ENCODE data around the gene GDPD2.
"Not testable (repeated sequence)": the region's sequence is repeated elsewhere in the genome, so short reads cannot be mapped to it uniquely, and the experiment has no call there.

The GDPD2 gene, protein sequence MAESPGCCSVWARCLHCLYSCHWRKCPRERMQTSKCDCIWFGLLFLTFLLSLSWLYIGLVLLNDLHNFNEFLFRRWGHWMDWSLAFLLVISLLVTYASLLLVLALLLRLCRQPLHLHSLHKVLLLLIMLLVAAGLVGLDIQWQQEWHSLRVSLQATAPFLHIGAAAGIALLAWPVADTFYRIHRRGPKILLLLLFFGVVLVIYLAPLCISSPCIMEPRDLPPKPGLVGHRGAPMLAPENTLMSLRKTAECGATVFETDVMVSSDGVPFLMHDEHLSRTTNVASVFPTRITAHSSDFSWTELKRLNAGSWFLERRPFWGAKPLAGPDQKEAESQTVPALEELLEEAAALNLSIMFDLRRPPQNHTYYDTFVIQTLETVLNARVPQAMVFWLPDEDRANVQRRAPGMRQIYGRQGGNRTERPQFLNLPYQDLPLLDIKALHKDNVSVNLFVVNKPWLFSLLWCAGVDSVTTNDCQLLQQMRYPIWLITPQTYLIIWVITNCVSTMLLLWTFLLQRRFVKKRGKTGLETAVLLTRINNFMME

DNA sequence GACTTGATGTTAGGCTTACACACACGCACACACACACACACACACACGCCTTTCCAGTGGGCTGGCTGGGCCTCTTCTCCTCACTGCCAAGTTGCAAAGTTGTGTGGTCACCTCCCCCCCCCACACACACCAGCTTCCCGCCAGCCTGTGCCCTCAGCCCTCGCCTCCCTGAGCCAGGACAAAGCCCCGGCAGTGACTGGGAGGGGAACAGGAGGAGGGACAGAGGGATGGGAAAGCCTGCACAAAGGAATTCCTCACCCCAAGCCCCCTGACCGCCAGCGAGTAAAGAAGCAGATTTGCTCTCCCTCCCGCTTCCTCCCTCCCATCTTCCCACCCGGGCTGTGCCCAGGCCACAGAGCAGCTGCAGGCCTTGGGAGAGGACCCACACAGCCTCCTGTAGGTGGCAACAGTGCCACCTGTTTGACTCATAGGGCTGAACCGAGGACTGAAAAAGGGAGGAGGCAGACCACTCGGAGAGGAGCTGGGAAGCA, at the start of gene GDPD2:
Gene GDPD2, plus strand, starts transcription at position 464 of the 491 bp plus-strand sequence. CDS start 1,671 bp downstream, outside the sequence.
- in situ Hi-C loops (cut with MboI; ENCODE audit: low sequenced_read_pairs), result no loop called here

DNA sequence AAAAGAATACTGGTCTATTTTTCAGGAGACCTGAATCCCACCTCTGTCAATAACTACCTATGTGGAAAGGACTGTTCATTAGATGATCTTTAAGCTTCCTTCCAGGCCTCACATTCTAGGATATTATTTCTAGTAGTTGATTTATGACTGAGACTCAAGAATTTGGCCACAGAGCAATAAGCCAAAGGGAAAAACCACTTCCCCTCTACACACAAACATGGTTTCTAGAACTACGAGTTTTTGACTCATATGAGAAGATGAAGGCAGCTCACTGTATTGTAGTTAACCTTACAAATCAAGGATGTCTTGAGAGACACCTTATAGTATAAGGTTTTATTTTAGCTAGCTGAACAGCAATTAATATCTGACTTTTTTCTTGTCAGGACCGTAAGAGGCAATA, 36.9 kb upstream of the GDPD2 start:
- in situ Hi-C loops (cut with MboI; ENCODE audit: low sequenced_read_pairs), result no loop called here

DNA sequence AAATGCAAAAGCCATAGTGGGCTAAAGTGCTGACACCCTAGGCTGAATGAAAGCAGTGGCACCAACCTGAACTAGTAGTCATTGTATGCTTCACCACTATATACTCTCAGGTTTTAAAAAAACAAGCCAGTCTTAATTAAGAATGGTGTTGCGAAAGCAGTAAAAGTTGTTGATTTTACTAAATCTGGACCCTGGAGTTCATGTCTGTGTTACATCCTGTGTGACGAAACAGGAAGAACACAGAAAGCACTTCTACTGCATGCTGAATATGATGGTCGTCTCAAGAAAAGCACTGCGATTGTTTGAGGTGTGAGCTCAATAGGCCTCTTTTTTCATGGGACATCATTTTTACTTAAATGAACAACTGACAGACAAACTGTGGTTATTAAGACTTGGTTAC, 24.2 kb upstream of the GDPD2 start:
- in situ Hi-C loops (cut with MboI; ENCODE audit: low sequenced_read_pairs), result no loop called here

DNA sequence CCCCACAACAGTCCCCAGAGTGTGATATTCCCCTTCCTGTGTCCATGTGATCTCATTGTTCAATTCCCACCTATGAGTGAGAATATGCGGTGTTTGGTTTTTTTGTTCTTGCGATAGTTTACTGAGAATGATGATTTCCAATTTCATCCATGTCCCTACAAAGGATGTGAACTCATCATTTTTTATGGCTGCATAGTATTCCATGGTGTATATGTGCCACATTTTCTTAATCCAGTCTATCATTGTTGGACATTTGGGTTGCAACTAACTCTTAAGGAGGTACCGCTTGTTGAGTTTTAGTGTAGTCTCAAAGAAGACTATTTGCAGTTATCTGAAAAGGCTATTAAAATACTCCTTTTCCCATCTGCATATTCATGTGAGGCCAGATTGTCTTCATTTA, 22.9 kb upstream of the GDPD2 start:
- in situ Hi-C loops (cut with MboI; ENCODE audit: low sequenced_read_pairs), result not testable (repeated sequence)

DNA sequence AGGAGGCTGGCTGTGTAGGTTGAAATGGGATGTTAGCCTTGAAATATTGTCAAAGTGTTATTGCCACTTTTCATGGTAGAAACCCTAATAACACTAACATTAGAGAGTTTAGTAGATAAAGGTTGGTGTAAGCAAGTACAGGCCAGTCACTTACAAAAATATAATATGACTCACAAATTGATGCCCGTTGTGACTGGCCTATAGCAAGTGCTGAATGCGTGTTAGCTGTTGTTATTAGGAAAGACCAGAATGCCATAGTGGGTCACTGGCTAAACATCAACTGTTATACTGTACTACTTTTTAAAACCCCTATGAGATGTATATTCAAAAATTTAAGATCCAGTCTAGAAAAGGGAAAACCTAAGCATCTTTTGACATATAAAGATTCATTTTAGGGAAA, 20.4 kb upstream of the GDPD2 start:
- in situ Hi-C loops (cut with MboI; ENCODE audit: low sequenced_read_pairs), result no loop called here

DNA sequence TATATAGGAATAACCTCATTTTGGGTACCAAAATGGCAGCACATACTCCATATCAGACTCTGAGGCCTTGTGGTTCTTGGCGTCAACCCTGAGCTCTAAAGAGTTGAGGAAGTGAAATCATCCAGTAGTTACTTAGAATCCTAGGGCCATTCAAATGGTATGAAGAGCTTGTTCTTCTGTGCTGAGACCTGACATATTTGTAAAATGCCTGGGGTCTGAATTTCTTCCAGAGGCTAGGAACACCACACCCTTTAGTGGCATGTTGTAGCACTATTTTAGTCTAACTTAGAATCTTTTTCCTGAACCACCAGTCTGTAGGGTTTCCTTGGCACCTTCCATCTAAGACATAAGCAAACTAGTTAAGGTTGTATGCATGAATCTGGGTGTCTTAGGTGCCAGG, 18.1 kb upstream of the GDPD2 start:
- in situ Hi-C loops (cut with MboI; ENCODE audit: low sequenced_read_pairs), result no loop called here

DNA sequence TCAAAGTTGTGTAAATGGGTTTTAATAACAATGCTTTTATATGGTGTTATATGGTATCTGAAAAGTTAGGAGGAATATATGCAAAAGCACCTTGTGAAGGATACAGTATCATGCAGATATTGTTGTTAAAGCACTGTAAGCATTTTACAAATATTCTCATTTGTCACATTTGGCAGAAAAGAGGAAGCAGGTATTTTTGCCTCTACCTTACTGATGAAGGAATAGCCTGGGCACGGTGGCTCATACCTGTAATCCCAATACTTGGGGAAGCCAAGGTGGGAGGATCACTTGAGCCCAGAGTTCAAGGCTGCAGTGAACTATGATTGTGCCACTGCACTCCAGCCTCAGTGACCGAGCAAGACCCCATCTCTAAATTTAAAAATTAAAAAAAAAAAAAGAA, 12.2 kb upstream of the GDPD2 start:
- in situ Hi-C loops (cut with MboI; ENCODE audit: low sequenced_read_pairs), result no loop called here

DNA sequence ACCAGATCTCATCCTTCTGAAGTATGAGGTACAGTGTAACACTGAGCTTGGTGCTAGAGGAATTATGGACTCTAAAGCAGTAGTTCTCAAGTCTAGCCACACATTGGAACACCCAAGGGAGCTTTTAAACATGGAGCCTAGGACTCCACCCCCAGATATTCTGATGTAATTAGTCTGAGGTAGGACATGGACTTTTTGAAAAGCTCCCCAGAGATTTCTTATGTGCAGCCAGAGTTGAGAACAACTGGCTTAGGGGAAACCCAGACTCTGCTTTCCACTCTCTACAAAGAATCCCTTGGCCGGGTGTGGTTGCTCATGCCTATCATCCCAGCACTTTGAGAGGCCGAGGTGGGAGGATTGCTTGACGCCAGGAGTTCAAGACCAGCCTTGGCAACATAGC, 11.6 kb upstream of the GDPD2 start:
- in situ Hi-C loops (cut with MboI; ENCODE audit: low sequenced_read_pairs), result no loop called here

DNA sequence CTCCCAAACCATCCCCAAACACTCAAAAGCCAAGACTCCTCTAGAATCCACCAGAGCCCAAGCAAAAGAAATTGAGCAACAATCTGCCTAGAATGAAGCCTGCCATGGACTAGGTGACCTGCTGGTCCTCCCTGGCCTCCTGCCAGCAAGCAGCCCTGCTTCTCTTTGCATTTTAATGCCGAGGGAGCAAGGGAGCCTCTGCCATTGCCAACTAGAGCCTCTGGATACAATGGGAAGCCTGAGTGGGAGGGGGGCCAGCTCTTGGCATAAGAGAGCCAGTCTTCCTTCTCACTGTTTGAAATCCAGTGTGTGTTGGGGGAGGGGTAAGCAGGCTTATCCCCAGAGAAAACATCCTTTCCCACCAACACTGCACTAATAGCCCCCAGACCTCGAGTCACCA, 1.5 kb upstream of the GDPD2 start:
- in situ Hi-C loops (cut with MboI; ENCODE audit: low sequenced_read_pairs), result no loop called here

DNA sequence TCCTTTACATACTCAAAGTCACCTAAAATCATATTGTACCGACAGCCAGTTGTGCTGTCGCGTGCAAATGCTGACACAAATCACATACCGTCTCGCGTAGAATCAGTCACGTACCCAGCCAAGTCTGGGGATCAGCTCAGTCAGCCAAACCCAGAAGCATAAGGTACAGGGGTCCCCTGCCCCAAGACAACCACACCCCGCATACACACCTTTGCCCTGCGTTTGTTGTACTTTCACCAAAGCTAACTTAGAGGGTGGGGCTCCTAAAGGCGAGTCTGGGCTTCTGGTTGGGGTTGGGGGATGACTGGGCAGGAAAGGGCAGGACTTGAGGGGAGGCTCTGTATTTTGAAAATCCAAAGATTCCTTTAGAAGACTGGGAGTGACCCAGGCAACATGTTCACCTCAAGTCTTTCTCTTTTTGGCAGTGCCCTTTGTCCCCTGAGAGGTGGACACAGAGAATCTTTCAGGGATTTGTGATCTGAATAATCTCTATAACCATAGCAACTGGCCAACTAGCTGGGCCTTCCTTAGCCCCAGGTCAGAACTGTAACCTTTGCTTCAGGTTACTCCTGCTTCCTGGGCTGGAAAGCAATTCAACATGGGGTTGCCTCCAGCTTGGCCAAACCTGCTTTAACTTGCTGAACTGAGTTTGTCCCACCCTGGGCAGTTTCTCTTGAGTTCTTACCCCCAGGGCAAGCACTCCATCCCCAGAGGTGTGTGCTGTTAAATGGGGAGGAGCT, 992 bp downstream of the GDPD2 start:
- in situ Hi-C loops (cut with MboI; ENCODE audit: low sequenced_read_pairs), result no loop called here

DNA sequence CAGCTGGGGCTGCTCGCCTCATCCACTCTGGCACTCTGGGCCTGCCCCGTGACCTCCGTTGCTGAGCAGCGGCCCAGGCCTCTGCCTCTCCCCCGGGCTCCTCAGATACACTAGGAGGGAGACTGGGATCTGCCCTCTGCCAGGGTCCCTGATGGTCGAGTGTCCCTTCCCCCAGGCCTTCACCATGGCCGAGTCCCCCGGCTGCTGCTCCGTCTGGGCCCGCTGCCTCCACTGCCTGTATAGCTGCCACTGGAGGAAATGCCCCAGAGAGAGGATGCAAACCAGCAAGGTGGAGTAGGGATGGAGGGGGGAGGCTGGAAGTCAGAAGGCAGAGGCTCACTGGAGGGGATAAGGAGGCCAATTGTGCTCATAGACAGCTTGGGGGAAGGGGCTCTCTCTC, 1.7 kb downstream of the GDPD2 start:
- in situ Hi-C loops (cut with MboI; ENCODE audit: low sequenced_read_pairs), result no loop called here

DNA sequence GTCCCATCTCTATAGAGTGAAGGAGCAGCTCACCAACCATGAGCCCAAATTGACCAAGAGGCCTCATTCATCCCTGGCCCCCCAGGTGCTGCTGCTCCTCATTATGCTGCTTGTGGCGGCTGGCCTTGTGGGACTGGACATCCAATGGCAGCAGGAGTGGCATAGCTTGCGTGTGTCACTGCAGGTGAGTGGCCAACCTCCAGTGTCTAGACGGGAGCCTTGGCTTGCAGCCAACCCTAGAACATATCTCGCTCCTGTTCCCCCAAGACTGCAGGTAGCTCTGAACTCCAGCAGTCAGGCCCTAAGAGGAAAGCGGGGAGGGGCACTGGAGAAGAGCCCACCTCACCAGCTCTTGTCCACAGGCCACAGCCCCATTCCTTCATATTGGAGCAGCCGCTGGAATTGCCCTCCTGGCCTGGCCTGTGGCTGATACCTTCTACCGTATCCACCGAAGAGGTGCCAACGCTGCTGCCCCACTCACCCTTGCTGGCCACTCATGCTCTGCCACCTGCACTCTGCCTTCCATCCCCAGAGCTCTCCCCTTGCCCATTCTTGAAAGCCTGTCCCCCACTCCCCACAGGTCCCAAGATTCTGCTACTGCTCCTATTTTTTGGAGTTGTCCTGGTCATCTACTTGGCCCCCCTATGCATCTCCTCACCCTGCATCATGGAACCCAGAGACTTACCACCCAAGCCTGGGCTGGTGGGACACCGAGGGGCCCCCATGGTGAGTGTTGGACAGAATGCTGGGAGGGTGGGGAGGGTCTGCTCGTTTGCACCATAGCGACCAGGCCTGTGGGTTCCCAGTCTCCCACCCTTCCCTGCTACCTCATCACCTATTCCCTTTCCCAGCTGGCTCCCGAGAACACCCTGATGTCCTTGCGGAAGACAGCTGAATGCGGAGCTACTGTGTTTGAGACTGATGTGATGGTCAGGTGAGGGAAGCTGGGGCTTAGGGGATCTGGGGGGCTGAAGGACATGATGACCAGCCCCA, 3.5 kb downstream of the GDPD2 start:
- in situ Hi-C loops (cut with MboI; ENCODE audit: low sequenced_read_pairs), result no loop called here

DNA sequence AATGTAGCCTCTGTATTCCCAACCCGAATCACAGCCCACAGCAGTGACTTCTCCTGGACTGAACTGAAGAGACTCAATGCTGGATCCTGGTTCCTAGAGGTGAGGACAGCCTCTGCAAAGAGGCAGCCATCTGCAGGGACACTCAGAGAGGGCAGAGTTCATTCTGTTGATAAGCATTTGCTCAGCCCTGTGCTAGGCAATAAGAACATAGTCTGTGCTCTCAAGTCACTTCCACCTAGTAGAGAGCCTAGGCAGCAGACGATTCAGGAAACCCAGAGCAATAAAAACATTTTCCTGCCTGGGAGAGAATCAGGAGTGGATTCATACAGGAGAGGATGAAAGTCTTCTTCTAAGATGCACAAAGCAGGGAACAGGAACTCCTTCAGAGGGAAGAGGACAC, 4.3 kb downstream of the GDPD2 start:
- in situ Hi-C loops (cut with MboI; ENCODE audit: low sequenced_read_pairs), result no loop called here

DNA sequence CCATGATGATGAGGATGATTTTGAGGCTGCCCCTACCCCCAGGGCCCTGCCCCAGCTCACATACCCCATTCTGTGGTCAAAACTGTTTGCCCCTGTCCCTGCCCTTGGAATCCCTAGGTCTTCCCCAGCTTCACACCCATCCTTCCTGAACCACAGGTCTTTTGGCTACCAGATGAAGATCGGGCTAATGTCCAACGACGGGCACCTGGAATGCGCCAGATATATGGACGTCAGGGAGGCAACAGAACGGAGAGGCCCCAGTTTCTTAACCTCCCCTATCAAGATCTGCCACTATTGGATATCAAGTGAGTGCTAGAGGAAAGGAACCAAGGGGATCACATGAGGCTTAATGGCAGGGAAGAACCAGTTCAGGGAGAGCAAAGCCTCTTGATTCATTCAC, 6.6 kb downstream of the GDPD2 start:
- in situ Hi-C loops (cut with MboI; ENCODE audit: low sequenced_read_pairs), result no loop called here

DNA sequence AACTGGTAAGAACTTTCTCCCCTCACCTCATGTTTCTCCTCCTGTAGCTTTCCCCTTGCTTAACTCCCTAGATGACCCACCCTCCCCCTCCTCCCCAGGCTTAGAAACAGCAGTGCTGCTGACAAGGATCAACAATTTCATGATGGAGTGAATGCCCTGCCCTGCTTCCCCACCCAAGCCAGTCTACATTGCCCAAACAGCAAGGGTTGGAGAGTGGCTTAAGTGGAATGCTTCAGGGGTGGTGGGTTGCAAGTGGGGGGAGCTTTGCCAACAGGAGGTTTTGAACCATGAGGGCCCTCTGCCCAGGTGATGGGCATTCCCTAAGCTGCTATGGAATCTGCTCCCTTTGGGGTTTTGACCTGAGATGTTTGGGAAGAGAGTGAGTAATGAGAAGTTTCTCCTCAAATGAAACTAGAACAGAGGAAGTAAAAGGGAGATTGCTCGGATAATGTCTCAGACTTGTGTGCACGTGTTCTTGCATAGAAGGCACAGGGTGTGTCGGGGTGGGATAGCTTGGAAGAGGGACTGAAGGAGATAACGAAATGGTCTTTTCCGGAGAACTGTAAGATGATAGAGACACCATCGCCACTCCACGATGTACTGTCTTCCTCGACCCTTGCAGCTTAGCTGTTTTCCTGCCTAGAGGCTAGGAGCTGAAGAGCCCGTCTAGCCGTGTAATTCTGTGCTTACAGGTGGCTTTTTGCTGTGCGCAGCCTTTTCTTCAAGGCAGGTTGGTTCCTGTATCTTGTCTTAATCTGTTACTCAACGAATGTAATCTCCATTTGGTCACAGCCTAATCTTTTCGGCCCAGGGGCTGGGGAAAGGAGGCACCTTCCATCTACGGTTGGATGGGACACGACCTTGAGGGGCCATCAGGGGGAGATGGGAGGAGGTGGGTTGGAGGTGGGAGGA, 10.1 kb downstream of the GDPD2 start:
- in situ Hi-C loops (cut with MboI; ENCODE audit: low sequenced_read_pairs), result no loop called here

DNA sequence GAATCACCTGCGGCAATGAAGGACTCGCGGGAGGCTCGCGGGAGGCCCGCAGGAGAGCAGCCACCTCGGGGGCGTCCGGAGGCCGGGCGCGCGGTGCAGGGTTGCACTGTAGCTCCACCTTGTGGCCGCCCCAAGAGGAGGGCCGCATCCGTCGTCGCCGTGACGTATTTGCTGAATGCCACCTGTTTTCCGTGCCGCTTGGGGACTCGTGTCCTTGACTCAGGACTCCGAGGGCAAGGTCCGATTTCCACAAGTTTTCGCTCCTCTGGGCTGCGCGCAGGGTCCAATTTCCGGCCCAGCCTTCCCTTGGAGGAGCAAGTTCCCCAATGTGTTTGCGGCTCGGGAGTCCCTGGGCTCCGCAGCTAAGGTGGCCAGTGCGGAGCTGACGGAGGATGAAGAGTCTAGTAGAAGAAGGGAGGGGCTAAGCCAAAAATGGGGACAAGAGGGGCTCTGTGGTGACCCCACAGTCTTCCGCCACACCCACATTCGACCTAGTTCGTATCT, 10.8 kb downstream of the GDPD2 start:
- in situ Hi-C loops (cut with MboI; ENCODE audit: low sequenced_read_pairs), result no loop called here

DNA sequence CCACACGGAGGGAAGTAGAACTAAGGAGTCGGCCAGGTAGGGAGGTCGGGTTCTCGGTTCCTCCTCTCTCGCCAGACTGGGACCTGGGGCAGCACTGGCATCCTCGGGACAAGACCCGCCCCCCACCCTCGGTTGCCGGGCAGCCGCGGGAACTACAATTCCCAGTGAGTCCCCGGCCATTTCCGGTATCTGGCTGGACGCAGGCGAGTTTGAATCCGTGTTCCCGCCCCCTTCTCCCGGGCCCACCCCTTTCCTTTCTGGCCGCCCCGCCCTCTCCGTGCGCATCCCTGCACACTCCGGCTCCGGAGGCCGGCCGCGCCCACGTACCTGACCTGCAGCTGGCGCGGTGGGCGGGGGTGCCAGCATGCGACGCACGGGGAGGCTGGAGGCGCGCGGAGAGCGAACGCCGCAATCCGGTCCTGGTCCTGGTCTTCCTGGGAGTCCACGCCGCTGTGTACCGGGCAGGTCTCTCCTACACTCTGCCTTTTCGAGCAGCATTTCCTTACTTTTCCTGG, 11.3 kb downstream of the GDPD2 start:
- in situ Hi-C loops (cut with MboI; ENCODE audit: low sequenced_read_pairs), result no loop called here

DNA sequence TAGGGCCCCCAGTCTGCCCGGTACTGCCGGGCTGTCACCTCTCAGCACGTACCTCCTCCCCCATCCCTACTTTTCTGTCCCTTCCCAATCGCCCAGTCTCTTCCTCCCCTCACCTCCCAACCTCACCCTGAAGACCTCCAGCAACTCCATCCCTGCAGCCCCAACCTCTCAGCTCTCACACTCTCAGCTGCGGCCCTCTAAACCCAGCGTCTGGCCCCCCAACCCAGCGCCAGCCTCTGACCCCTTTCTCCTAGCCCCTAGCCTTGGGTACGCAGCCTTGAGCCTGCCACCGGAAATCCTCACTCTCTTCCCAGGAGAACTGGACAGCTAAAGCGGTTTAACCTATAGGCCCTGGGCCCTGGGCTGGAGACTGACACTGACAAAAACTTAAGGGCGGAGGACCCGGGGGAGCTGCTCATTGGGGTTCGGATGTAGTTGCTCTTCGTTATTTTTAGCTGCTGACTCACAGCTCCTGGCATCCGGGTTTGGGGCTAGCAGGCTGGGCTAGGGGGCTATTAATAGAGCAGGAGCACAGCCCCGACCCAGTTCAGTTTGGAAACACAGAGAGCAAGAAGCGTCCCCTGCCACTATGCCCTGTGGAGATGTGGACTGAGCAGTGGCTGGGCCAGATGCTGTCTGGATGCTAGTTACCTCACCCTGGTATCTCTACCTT, 11.9 kb downstream of the GDPD2 start:
- in situ Hi-C loops (cut with MboI; ENCODE audit: low sequenced_read_pairs), result no loop called here

DNA sequence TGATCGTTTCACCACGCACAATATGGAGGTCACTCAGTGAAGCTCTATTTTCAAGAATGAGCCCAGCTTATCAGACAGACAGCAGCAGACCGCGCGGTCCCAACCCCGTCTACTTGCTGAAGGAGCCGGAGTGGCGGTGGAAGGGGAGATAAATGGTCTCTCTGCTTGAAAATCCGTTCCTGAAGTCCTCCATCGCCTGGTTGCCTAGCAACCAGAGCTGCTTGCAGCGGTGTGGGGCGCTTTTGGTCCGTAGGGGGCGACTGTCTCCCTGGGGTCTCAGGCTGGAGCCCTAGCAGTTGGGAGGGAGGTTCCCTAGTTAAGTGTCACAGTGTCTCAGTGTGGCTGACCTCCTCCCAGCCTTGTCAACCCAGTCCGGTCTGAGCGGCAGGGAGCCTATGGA, 13.2 kb downstream of the GDPD2 start:
- in situ Hi-C loops (cut with MboI; ENCODE audit: low sequenced_read_pairs), result no loop called here
